HEK293 (cell line): Measurements from ENCODE around the gene MIS12.

Experiments used
- CTCF ChIA-PET: fragments of 350-600 bp; formaldehyde crosslinking; extraction: SDS; loops from one replicate; lab custom pipeline; 2021; ENCODE audit warnings: antibody characterized with exemption; lab: Yijun Ruan, JAX
- POLR2A ChIA-PET: fragments of 300-600 bp; formaldehyde crosslinking; extraction: SDS; loops from one replicate; lab custom pipeline; 2020; ENCODE audit warnings: antibody characterized with exemption, inconsistent platforms; lab: Yijun Ruan, JAX
- H3K27ac ChIP-seq: fragments of 200-500 bp; sonication (Bioruptor generic); 2 replicates; pipeline ENCODE4 v1.5.1; 2014; ENCODE audit warnings: low read depth, low read length, control low read depth, inconsistent platforms; ENCODE audit errors: extremely low read depth
- H3K36me3 ChIP-seq, 2 experiments: fragments of 200-500 bp in 1 of 2; sonication (Bioruptor generic) in 1 of 2; 1 replicate in 1 of 2; 2 replicates in 1 of 2; pipeline ENCODE4 v1.5.1; 2014 to 2017; ENCODE audit warnings: inconsistent platforms in 2 of 2, low read length in 2 of 2; ENCODE audit not compliant: control insufficient read depth in 2 of 2, insufficient read depth in 1 of 2
- H3K4me1 ChIP-seq: fragments of 200-500 bp; sonication (Bioruptor generic); 2 replicates; pipeline ENCODE4 v1.5.1; 2014; ENCODE audit warnings: mild to moderate bottlenecking, low read length, inconsistent platforms; ENCODE audit not compliant: control insufficient read depth, insufficient read depth
- H3K4me3 ChIP-seq: 2 replicates; pipeline ENCODE4 v1.5.1; 2011; ENCODE audit warnings: low read depth, mild to moderate bottlenecking, control low read depth, low read length, moderate library complexity
- H3K9me3 ChIP-seq: fragments of 200-500 bp; sonication (Bioruptor generic); 2 replicates; pipeline ENCODE4 v1.5.1; 2014; ENCODE audit warnings: low read depth, low read length, inconsistent platforms; ENCODE audit not compliant: control insufficient read depth, insufficient read depth
- BCL11A ChIP-seq: fragments of 450-650 bp; formaldehyde crosslinking; IDR thresholded peaks from 2 replicates; pipeline ENCODE4 v1.5.1; 2016; ENCODE audit warnings: low read depth, missing biosample characterization, missing genetic modification characterization
- KLF16 ChIP-seq: fragments of 450-650 bp; formaldehyde crosslinking; IDR thresholded peaks from 2 replicates; pipeline ENCODE4 v1.5.1; 2017; ENCODE audit warnings: missing biosample characterization, missing genetic modification characterization
- TRIM28 ChIP-seq: IDR thresholded peaks from 2 replicates; pipeline ENCODE4 v1.6.1; 2011; ENCODE audit warnings: low read length, control low read depth, borderline replicate concordance
- ZNF239 ChIP-seq: fragments of 450-650 bp; formaldehyde crosslinking; IDR thresholded peaks from 2 replicates; pipeline ENCODE4 v1.5.1; 2016; ENCODE audit warnings: missing biosample characterization, missing genetic modification characterization
- ZNF24 ChIP-seq: fragments of 450-650 bp; formaldehyde crosslinking; IDR thresholded peaks from 2 replicates; pipeline ENCODE4 v1.5.1; 2016; ENCODE audit warnings: missing biosample characterization, missing genetic modification characterization
- ZNF350 ChIP-seq: fragments of 450-650 bp; formaldehyde crosslinking; IDR thresholded peaks from 2 replicates; pipeline ENCODE4 v1.5.0; 2017; ENCODE audit warnings: missing biosample characterization, mild to moderate bottlenecking, missing genetic modification characterization
- ZNF391 ChIP-seq: fragments of 450-650 bp; formaldehyde crosslinking; IDR thresholded peaks from 2 replicates; pipeline ENCODE4 v1.5.1; 2016; ENCODE audit warnings: low read depth, missing biosample characterization, missing genetic modification characterization, borderline replicate concordance
- ZNF394 ChIP-seq: fragments of 450-650 bp; formaldehyde crosslinking; IDR thresholded peaks from 2 replicates; pipeline ENCODE4 v1.5.1; 2016; ENCODE audit warnings: missing biosample characterization, missing genetic modification characterization, mild to moderate bottlenecking, moderate library complexity, borderline replicate concordance
- ZNF544 ChIP-seq: fragments of 450-650 bp; formaldehyde crosslinking; IDR thresholded peaks from 2 replicates; pipeline ENCODE4 v1.5.0; 2017; ENCODE audit warnings: missing biosample characterization, missing genetic modification characterization
- ZNF549 ChIP-seq: fragments of 450-650 bp; IDR thresholded peaks from 2 replicates; pipeline ENCODE4 v1.5.1; 2018; ENCODE audit warnings: missing biosample characterization, missing genetic modification characterization, mild to moderate bottlenecking, inconsistent platforms, moderate library complexity
- ZNF571 ChIP-seq: fragments of 450-650 bp; formaldehyde crosslinking; IDR thresholded peaks from 2 replicates; pipeline ENCODE4 v1.5.0; 2017; ENCODE audit warnings: missing biosample characterization, missing genetic modification characterization
- ZNF623 ChIP-seq: fragments of 450-650 bp; formaldehyde crosslinking; IDR thresholded peaks from 2 replicates; pipeline ENCODE4 v1.5.1; 2016; ENCODE audit warnings: missing biosample characterization, missing genetic modification characterization
- ZNF792 ChIP-seq: fragments of 450-650 bp; formaldehyde crosslinking; IDR thresholded peaks from 2 replicates; pipeline ENCODE4 v1.5.1; 2016; ENCODE audit warnings: missing biosample characterization, missing genetic modification characterization
- TF ChIP-seq, protein P1 (sequence below): fragments of 450-650 bp; formaldehyde crosslinking; IDR thresholded peaks from 2 replicates; pipeline ENCODE4 v1.5.1; 2016; ENCODE audit warnings: missing biosample characterization, missing genetic modification characterization
- TF ChIP-seq, protein P2 (sequence below): fragments of 450-650 bp; IDR thresholded peaks from 2 replicates; pipeline ENCODE4 v1.5.1; 2018; ENCODE audit warnings: missing biosample characterization, mild to moderate bottlenecking, missing genetic modification characterization
- TF ChIP-seq, protein P3 (sequence below): fragments of 450-650 bp; formaldehyde crosslinking; IDR thresholded peaks from 2 replicates; pipeline ENCODE4 v1.5.1; 2016; ENCODE audit warnings: missing biosample characterization, missing genetic modification characterization, low read depth

The MIS12 gene

DNA sequence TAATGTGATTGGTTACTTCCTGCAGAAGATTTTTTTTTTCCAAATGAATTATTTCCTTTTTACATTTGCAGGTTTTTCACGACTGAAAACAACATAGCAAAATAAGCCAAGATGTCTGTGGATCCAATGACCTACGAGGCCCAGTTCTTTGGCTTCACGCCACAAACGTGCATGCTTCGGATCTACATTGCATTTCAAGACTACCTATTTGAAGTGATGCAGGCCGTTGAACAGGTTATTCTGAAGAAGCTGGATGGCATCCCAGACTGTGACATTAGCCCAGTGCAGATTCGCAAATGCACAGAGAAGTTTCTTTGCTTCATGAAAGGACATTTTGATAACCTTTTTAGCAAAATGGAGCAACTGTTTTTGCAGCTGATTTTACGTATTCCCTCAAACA is 2.4 kb downstream of the MIS12 start:
- CTCF ChIA-PET: interaction anchor here (0.9 kb wide), 1 partner anchor 217 kb away, joined by 3 read pairs; no protein-coding TSS in a partner anchor
- Histone ChIP-seq H3K27ac (no peak overlapping the region), H3K4me1 (no peaks in the 10 kb centered on the region), H3K9me3 (no peaks in the 10 kb centered on the region), H3K36me3 (peaks cover 48 to 50% of the 10 kb centered on the region in 2 experiments), H3K4me3 (no peak overlapping the region)
- no peak for TF ChIP-seq KLF16
- TF ChIP-seq ZNF239 (tag by site-specific recombination): no peak
- TF ChIP-seq ZNF623: no peak
- TF ChIP-seq ZNF571 (tag by site-specific recombination): no peak
- no peak for TF ChIP-seq ZNF544
- no peak for TF ChIP-seq BCL11A (tag by site-specific recombination)
- TF ChIP-seq TRIM28: no peak
- no peak for TF ChIP-seq ZNF394 (tag by site-specific recombination)
- TF ChIP-seq, protein P1, sequence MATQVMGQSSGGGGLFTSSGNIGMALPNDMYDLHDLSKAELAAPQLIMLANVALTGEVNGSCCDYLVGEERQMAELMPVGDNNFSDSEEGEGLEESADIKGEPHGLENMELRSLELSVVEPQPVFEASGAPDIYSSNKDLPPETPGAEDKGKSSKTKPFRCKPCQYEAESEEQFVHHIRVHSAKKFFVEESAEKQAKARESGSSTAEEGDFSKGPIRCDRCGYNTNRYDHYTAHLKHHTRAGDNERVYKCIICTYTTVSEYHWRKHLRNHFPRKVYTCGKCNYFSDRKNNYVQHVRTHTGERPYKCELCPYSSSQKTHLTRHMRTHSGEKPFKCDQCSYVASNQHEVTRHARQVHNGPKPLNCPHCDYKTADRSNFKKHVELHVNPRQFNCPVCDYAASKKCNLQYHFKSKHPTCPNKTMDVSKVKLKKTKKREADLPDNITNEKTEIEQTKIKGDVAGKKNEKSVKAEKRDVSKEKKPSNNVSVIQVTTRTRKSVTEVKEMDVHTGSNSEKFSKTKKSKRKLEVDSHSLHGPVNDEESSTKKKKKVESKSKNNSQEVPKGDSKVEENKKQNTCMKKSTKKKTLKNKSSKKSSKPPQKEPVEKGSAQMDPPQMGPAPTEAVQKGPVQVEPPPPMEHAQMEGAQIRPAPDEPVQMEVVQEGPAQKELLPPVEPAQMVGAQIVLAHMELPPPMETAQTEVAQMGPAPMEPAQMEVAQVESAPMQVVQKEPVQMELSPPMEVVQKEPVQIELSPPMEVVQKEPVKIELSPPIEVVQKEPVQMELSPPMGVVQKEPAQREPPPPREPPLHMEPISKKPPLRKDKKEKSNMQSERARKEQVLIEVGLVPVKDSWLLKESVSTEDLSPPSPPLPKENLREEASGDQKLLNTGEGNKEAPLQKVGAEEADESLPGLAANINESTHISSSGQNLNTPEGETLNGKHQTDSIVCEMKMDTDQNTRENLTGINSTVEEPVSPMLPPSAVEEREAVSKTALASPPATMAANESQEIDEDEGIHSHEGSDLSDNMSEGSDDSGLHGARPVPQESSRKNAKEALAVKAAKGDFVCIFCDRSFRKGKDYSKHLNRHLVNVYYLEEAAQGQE (tag by site-specific recombination): no peak
- TF ChIP-seq ZNF549 (tag by site-specific recombination): no peak
- TF ChIP-seq, protein P2, sequence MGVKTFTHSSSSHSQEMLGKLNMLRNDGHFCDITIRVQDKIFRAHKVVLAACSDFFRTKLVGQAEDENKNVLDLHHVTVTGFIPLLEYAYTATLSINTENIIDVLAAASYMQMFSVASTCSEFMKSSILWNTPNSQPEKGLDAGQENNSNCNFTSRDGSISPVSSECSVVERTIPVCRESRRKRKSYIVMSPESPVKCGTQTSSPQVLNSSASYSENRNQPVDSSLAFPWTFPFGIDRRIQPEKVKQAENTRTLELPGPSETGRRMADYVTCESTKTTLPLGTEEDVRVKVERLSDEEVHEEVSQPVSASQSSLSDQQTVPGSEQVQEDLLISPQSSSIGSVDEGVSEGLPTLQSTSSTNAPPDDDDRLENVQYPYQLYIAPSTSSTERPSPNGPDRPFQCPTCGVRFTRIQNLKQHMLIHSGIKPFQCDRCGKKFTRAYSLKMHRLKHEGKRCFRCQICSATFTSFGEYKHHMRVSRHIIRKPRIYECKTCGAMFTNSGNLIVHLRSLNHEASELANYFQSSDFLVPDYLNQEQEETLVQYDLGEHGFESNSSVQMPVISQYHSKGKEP (tag by site-specific recombination): no peak
- POLR2A ChIA-PET: interaction anchor here (4.8 kb wide), 1 partner anchor 10 kb away, joined by 73 read pairs; a partner anchor contains a TSS

DNA sequence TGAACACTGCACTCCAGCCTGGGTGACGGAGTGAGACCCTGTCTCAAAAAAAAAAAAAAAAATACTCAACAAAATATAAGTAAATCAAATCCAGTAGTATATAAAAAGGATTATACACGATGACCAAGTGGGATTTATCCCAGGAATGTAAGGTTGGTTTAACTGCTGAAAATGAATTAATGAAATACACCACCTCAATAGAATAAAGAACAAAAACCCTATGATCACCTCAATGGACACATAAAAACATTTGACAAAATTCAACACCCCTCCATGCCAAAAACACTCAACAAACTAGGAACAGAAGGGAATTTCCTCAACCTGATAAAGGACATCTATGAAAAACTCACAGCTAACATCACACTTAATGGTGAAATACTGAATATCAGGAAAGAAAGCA is 6.6 kb downstream of the MIS12 start:
- H3K4me1 ChIP-seq: no peaks in the 10 kb centered on the region
- ChIA-PET CTCF (no interaction called here), POLR2A (interaction anchor here (0.7 kb wide), 1 partner anchor 28 kb away, joined by 3 read pairs; no protein-coding TSS in a partner anchor)
- TF ChIP-seq ZNF792 (no peak), ZNF391 (tag by site-specific recombination) (no peak), ZNF24 (tag by site-specific recombination) (peak; percentile 77), ZNF350 (tag by site-specific recombination) (no peak)
- TF ChIP-seq, protein P3, sequence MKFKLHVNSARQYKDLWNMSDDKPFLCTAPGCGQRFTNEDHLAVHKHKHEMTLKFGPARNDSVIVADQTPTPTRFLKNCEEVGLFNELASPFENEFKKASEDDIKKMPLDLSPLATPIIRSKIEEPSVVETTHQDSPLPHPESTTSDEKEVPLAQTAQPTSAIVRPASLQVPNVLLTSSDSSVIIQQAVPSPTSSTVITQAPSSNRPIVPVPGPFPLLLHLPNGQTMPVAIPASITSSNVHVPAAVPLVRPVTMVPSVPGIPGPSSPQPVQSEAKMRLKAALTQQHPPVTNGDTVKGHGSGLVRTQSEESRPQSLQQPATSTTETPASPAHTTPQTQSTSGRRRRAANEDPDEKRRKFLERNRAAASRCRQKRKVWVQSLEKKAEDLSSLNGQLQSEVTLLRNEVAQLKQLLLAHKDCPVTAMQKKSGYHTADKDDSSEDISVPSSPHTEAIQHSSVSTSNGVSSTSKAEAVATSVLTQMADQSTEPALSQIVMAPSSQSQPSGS (tag by site-specific recombination): no peak
- no peak overlapping the region for H3K4me3 ChIP-seq
- H3K36me3 ChIP-seq: peaks cover 30 to 32% of the 10 kb centered on the region in 2 experiments
- no peak overlapping the region for H3K27ac ChIP-seq
- no peaks in the 10 kb centered on the region for H3K9me3 ChIP-seq
